HepG2 (cell line): ENCODE measurements around the gene RNPEPL1. TPM values are rescaled to one million over a fixed set of nuclear protein-coding genes. Genes with fewer than 3 reads are reported as not detected.

ENCODE experiments used
- HCFC1 ChIP-seq: fragments of 150-350 bp; IDR thresholded peaks from 2 replicates; pipeline ENCODE4 v1.6.1; 2014; ENCODE audit warnings: low read depth, low read length
- HNF4A ChIP-seq: sonication (generic); formaldehyde crosslinking; IDR thresholded peaks from 2 replicates; pipeline ENCODE4 v1.4.0; 2020; ENCODE audit warnings: missing genetic modification reagents
- JUNB ChIP-seq: sonication (generic); formaldehyde crosslinking; IDR thresholded peaks from 2 replicates; pipeline ENCODE4 v1.8.0; 2022; ENCODE audit warnings: missing genetic modification reagents, mild to moderate bottlenecking, borderline replicate concordance
- MAF1 ChIP-seq: sonication (generic); formaldehyde crosslinking; IDR thresholded peaks from 2 replicates; pipeline ENCODE4 v1.5.0; 2020; ENCODE audit warnings: missing genetic modification reagents, borderline replicate concordance
- NCOR1 ChIP-seq: fragments of 200-600 bp; sonication (generic); IDR thresholded peaks from 2 replicates; pipeline ENCODE4 v1.7.0; 2017; ENCODE audit warnings: antibody characterized with exemption, low read length, borderline replicate concordance
- PCBP2 ChIP-seq: fragments of 200-400 bp; formaldehyde crosslinking; optimal IDR thresholded peaks from 2 replicates; pipeline ENCODE3; 2018; ENCODE audit warnings: low read length, low read depth; ENCODE audit not compliant: poor library complexity, severe bottlenecking
- PITX1 ChIP-seq: sonication (generic); formaldehyde crosslinking; IDR thresholded peaks from 2 replicates; pipeline ENCODE4 v1.5.1; 2020; ENCODE audit warnings: mild to moderate bottlenecking, missing genetic modification reagents
- RBAK ChIP-seq: sonication (generic); formaldehyde crosslinking; IDR thresholded peaks from 2 replicates; pipeline ENCODE4 v1.5.1; 2020; ENCODE audit warnings: mild to moderate bottlenecking, missing genetic modification reagents
- SCMH1 ChIP-seq: sonication (generic); formaldehyde crosslinking; IDR thresholded peaks from 2 replicates; pipeline ENCODE4 v1.9.0; 2021; ENCODE audit warnings: missing genetic modification reagents, mild to moderate bottlenecking, borderline replicate concordance
- SMYD3 ChIP-seq: sonication (generic); formaldehyde crosslinking; IDR thresholded peaks from 2 replicates; pipeline ENCODE4 v1.8.1; 2023; ENCODE audit warnings: mild to moderate bottlenecking, missing genetic modification reagents
- SRSF4 ChIP-seq: fragments of 200-400 bp; formaldehyde crosslinking; IDR thresholded peaks from one replicate; pipeline ENCODE4 v1.6.1; 2018; ENCODE audit warnings: mild to moderate bottlenecking, low read depth, low read length, moderate library complexity; ENCODE audit not compliant: poor library complexity, severe bottlenecking
- SRSF9 ChIP-seq: fragments of 200-400 bp; formaldehyde crosslinking; IDR thresholded peaks from 2 replicates; pipeline ENCODE4 v1.6.1; 2018; ENCODE audit warnings: borderline replicate concordance, mild to moderate bottlenecking, low read depth, low read length; ENCODE audit not compliant: insufficient read depth, poor library complexity, severe bottlenecking
- TCF7L2 ChIP-seq: IDR thresholded peaks from 2 replicates; pipeline ENCODE4 v1.6.1; 2011; ENCODE audit warnings: mild to moderate bottlenecking, low read depth, low read length, moderate library complexity
- TFE3 ChIP-seq: IDR thresholded peaks from 2 replicates; pipeline ENCODE4 v1.6.1; 2016
- THRA ChIP-seq: sonication (generic); formaldehyde crosslinking; IDR thresholded peaks from 2 replicates; pipeline ENCODE4 v1.4.0; 2020; ENCODE audit warnings: missing genetic modification reagents, borderline replicate concordance
- ZBTB2 ChIP-seq: sonication (generic); formaldehyde crosslinking; IDR thresholded peaks from 2 replicates; pipeline ENCODE4 v1.8.0; 2022; ENCODE audit warnings: low read depth, missing genetic modification reagents
- ZNF253 ChIP-seq: sonication (generic); formaldehyde crosslinking; IDR thresholded peaks from 2 replicates; pipeline ENCODE4 v1.8.0; 2022; ENCODE audit warnings: mild to moderate bottlenecking, missing genetic modification reagents, borderline replicate concordance
- ZNF543 ChIP-seq: sonication (generic); formaldehyde crosslinking; IDR thresholded peaks from 2 replicates; pipeline ENCODE4 v1.4.0; 2020; ENCODE audit warnings: mild to moderate bottlenecking, missing genetic modification reagents
- ZNF572 ChIP-seq: sonication (generic); formaldehyde crosslinking; IDR thresholded peaks from 2 replicates; pipeline ENCODE4 v1.5.1; 2020; ENCODE audit warnings: mild to moderate bottlenecking, missing genetic modification reagents
- polyA plus RNA-seq, 8 experiments: library from polyadenylated mRNA; depleted of rRNA in 3 of 8; stranded (reverse) in 7 of 8; unstranded in 1 of 8; fragments of >200 nt; fragmentation: Illumina TruSeq in 4 of 8; extraction: Trizol in 4 of 8; gene quantifications; 2 replicates each; pipeline versions ENCODE4 v1.2.1 to v1.2.3, GENCODE V29; 2011 to 2016; ENCODE audit warnings: low read depth in 4 of 8, missing spikeins in 1 of 8, mixed read lengths in 1 of 8; ENCODE audit not compliant: insufficient read depth in 1 of 8
- total RNA-seq, 5 experiments: library from RNA; depleted of rRNA; stranded (reverse); fragments of >200 nt; fragmentation: Illumina TruSeq; extraction: Trizol; gene quantifications; 2 replicates each; pipeline ENCODE4 v1.2.3, GENCODE V29; 2016; ENCODE audit warnings: low read depth in 1 of 5
- TF ChIP-seq, protein P1 (sequence below): sonication (generic); formaldehyde crosslinking; IDR thresholded peaks from 2 replicates; pipeline ENCODE4 v1.4.0; 2020; ENCODE audit warnings: mild to moderate bottlenecking, missing genetic modification reagents
- TF ChIP-seq, protein P2 (sequence below): sonication (generic); formaldehyde crosslinking; IDR thresholded peaks from 2 replicates; pipeline ENCODE4 v1.5.1; 2020; ENCODE audit warnings: mild to moderate bottlenecking, missing genetic modification reagents, borderline replicate concordance

The RNPEPL1 gene
- total and polyA plus RNA-seq, 2 of the 13 experiments (the other 11 are each of a cell fraction or from before 2014, with no cell fraction given), result 13.0 to 18.0 TPM

DNA sequence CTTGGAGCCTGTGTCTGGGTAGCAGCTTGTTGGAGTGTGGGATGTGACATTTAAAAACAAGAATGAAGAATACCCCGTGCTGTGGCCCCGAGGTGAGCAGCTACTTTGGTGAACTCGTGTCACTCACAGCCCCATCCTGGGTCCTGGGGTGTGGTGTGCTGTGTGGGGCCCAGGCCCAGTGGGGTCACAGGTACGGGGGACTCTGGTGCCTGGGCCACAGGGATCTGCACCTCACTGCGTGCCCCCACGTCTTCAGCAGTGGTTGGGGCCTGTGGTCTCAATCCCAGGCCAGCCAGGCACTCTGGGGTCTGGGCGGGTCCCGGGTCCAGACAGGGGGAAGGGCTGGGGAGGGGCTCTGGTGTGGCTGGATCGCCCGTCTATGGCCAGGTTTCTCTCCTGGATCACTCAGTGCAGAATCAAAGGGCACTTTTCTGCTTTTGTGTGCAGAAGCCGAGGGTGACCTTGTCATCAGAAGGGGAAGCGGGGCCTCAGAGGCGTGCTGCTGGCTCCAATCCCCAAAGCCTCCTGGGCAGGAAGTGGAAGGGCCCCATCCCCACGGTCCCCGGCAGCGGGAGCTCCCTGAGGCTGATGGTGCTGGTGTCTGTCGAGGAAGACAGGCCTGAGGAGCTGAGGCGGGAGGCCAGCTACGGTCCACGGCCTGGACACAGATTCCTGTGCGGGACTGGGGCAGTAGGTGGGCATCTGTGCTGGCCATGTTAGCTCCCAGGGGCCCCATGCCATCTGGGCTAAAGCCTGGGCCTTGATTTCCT, 58.4 kb downstream of the RNPEPL1 start (continued):
- TF ChIP-seq SCMH1 (no peak), ZNF253 (CRISPR knock-in tag) (no peak), SRSF9 (no peak), TCF7L2 (no peak), TFE3 (CRISPR knock-in tag) (peak; percentile 71), PCBP2 (no peak), ZNF572 (CRISPR knock-in tag) (peak; percentile 79; the same call in 1 of the 2 replicates), SRSF4 (no peak), RBAK (CRISPR knock-in tag) (peak; percentile 61; the same call in 1 of the 2 replicates), ZNF543 (CRISPR knock-in tag) (peak; percentile 79), SMYD3 (no peak), JUNB (CRISPR knock-in tag) (no peak), HNF4A (CRISPR knock-in tag) (peak; percentile 82), MAF1 (no peak), HCFC1 (no peak), NCOR1 (peak; percentile 70), THRA (CRISPR knock-in tag) (peak; percentile 73; the same call in 1 of the 2 replicates), PITX1 (CRISPR knock-in tag) (peak; percentile 84), ZBTB2 (CRISPR knock-in tag) (no peak)
- TF ChIP-seq, protein P1, sequence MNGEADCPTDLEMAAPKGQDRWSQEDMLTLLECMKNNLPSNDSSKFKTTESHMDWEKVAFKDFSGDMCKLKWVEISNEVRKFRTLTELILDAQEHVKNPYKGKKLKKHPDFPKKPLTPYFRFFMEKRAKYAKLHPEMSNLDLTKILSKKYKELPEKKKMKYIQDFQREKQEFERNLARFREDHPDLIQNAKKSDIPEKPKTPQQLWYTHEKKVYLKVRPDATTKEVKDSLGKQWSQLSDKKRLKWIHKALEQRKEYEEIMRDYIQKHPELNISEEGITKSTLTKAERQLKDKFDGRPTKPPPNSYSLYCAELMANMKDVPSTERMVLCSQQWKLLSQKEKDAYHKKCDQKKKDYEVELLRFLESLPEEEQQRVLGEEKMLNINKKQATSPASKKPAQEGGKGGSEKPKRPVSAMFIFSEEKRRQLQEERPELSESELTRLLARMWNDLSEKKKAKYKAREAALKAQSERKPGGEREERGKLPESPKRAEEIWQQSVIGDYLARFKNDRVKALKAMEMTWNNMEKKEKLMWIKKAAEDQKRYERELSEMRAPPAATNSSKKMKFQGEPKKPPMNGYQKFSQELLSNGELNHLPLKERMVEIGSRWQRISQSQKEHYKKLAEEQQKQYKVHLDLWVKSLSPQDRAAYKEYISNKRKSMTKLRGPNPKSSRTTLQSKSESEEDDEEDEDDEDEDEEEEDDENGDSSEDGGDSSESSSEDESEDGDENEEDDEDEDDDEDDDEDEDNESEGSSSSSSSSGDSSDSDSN (CRISPR knock-in tag), result peak; percentile 93
- TF ChIP-seq, protein P2, sequence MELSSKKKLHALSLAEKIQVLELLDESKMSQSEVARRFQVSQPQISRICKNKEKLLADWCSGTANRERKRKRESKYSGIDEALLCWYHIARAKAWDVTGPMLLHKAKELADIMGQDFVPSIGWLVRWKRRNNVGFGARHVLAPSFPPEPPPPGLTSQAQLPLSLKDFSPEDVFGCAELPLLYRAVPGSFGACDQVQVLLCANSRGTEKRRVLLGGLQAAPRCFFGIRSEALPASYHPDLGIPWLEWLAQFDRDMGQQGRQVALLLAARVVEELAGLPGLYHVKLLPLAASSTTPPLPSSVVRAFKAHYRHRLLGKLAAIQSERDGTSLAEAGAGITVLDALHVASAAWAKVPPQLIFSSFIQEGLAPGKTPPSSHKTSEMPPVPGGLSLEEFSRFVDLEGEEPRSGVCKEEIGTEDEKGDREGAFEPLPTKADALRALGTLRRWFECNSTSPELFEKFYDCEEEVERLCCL (CRISPR knock-in tag), result 0 out of 2 replicates have a peak, but pooled peaks have one; percentile 49
